ENCODE results near the gene ZNF804A. TPM values are rescaled to one million over a fixed set of nuclear protein-coding genes. Genes with fewer than 3 reads are reported as not detected.
"Not testable (repeated sequence)": the region's sequence is repeated elsewhere in the genome, so short reads cannot be mapped to it uniquely, and the experiment has no call there.

ZNF804A gene
- total RNA-seq, 2 experiments from 2014 or later: not detected

- no peaks in the 10 kb centered on the region for H3K4me1 Mint-ChIP-seq (ENCODE audit: low read depth)
- peaks cover 2% of the 10 kb centered on the region for H3K9me3 Mint-ChIP-seq
- no peak overlapping the region for H3K27ac Mint-ChIP-seq
- no peak overlapping the region for H3K4me3 Mint-ChIP-seq
- no peaks in the 10 kb centered on the region for H3K27me3 Mint-ChIP-seq
- CTCF ChIA-PET: no interaction called here
- intact Hi-C loops (cut with micrococcal nuclease): no loop called here
- POLR2A ChIA-PET: no interaction called here
- DNase-seq (no peak), ATAC-seq (no peak)
- TF ChIP-seq, protein P1, sequence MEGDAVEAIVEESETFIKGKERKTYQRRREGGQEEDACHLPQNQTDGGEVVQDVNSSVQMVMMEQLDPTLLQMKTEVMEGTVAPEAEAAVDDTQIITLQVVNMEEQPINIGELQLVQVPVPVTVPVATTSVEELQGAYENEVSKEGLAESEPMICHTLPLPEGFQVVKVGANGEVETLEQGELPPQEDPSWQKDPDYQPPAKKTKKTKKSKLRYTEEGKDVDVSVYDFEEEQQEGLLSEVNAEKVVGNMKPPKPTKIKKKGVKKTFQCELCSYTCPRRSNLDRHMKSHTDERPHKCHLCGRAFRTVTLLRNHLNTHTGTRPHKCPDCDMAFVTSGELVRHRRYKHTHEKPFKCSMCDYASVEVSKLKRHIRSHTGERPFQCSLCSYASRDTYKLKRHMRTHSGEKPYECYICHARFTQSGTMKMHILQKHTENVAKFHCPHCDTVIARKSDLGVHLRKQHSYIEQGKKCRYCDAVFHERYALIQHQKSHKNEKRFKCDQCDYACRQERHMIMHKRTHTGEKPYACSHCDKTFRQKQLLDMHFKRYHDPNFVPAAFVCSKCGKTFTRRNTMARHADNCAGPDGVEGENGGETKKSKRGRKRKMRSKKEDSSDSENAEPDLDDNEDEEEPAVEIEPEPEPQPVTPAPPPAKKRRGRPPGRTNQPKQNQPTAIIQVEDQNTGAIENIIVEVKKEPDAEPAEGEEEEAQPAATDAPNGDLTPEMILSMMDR (IDR thresholded peaks at IDR 0.05): no peak
- H3K36me3 Mint-ChIP-seq (ENCODE audit: low read depth): no peaks in the 10 kb centered on the region
These were observed 144.8 kb downstream of the ZNF804A start for GRCh38 chr2:184743096-184743495.

GRCh38 chr2:184756161-184756560 is 157.8 kb downstream of the ZNF804A start:
- no peaks in the 10 kb centered on the region for H3K27me3 Mint-ChIP-seq
- no peak overlapping the region for H3K4me3 Mint-ChIP-seq
- no peaks in the 10 kb centered on the region for H3K4me1 Mint-ChIP-seq (ENCODE audit: low read depth)
- intact Hi-C loops (cut with micrococcal nuclease): no loop called here
- POLR2A ChIA-PET: no interaction called here
- H3K36me3 Mint-ChIP-seq (ENCODE audit: low read depth): no peaks in the 10 kb centered on the region
- peaks cover 6% of the 10 kb centered on the region for H3K9me3 Mint-ChIP-seq
- CTCF ChIA-PET: no interaction called here
- TF ChIP-seq, protein P1 (IDR thresholded peaks at IDR 0.05): no peak
- H3K27ac Mint-ChIP-seq: no peak overlapping the region
- DNase-seq: no peak
- no peak for ATAC-seq

DNA sequence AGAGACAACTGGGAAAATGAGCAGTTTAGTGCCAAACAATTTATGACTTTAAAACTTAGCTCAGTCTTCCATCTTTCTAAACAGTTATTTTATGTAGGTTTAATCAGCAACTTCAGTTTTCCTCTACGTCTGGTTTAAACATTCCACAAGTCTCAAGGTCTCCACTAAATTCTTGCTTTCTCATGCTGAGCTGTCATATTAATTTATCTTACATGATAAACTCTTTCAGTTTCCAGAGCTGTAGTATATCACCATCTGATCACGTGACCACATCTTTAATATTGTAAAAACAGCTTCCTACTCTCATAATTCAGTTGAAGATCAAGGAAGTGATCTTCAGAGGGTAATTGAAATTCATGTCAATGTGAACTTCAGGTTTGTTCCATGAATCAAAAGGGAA is 158.6 kb downstream of the ZNF804A start:
- Mint-ChIP-seq H3K4me1 (ENCODE audit: low read depth) (no peaks in the 10 kb centered on the region), H3K4me3 (no peak overlapping the region), H3K27me3 (no peaks in the 10 kb centered on the region), H3K27ac (no peak overlapping the region), H3K36me3 (ENCODE audit: low read depth) (no peaks in the 10 kb centered on the region), H3K9me3 (peaks cover 6% of the 10 kb centered on the region)
- intact Hi-C loops (cut with micrococcal nuclease): no loop called here
- ChIA-PET POLR2A (no interaction called here), CTCF (no interaction called here)
- TF ChIP-seq, protein P1 (IDR thresholded peaks at IDR 0.05): no peak
- no peak for ATAC-seq
- DNase-seq: no peak

DNA sequence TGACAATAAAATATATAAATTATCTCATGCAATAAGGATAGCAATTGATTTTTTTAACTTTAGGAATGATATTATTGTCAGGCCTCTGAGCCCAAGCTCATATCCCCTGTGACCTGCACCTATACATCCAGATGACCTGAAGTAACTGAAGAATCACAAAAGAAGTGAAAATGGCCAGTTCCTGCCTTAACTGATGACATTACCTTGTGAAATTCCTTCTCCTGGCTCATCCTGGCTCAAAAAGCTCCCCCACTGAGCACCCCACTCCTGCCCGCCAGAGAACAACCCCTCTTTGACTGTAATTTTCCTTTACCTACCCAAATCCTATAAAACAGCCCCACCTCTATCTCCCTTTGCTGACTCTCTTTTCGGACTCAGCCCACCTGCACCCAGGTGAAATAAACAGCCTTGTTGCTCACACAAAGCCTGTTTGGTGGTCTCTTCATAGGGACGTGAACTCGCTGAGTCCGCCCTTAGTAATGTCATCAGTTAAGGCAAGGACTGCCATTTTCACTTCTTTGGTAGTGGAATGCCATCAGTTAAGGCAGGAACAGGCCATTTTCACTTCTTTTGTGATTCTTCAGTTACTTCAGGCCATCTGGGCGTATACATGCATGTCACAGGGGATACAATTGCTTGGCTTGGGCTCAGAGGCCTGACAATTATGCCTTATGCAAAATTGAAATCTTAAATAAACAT is 161.4 kb downstream of the ZNF804A start:
- H3K27ac Mint-ChIP-seq, H3K9me3 Mint-ChIP-seq, CTCF ChIA-PET: not testable (repeated sequence)

DNA sequence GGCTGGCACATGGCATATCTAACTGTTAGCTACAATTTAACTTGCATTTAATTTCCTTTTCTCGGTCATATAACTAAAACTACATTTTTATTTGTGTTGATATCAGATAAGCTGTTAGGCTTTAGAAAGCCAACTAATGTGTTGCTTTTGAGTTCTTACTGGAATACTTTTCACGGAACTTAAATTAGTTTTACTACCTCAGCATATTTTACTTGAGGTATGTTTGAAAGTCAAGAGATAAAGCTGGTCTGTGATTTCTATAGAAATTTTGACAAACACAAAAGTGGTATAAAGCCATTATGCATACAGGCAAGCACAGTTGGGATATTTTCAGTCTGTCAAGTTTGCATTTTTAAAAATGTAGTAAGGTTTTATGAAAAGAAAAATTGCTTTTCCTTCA is 162.6 kb downstream of the ZNF804A start:
- ChIA-PET POLR2A (no interaction called here), CTCF (no interaction called here)
- Mint-ChIP-seq H3K9me3 (peaks cover 7% of the 10 kb centered on the region), H3K4me1 (ENCODE audit: low read depth) (no peaks in the 10 kb centered on the region), H3K27me3 (no peaks in the 10 kb centered on the region), H3K27ac (no peak overlapping the region), H3K36me3 (ENCODE audit: low read depth) (no peaks in the 10 kb centered on the region), H3K4me3 (no peak overlapping the region)
- intact Hi-C loops (cut with micrococcal nuclease): no loop called here
- ATAC-seq: no peak
- TF ChIP-seq, protein P1 (IDR thresholded peaks at IDR 0.05): no peak
- DNase-seq: no peak

More for the DNA sequence above, 161.4 kb downstream of the ZNF804A start:
- DNase-seq; POLR2A ChIA-PET; H3K27me3 Mint-ChIP-seq; H3K36me3 Mint-ChIP-seq (ENCODE audit: low read depth); ATAC-seq; intact Hi-C loops (cut with micrococcal nuclease); H3K4me1 Mint-ChIP-seq (ENCODE audit: low read depth); H3K4me3 Mint-ChIP-seq: not testable (repeated sequence)
